GM15510 (cell line): ENCODE measurements around the gene ARHGAP19.

ENCODE experiments used
- POLR2A ChIP-seq: IDR thresholded peaks from 3 replicates; pipeline ENCODE4 v1.6.1; 2011; ENCODE audit warnings: borderline replicate concordance; ENCODE audit not compliant: insufficient read length; ENCODE audit errors: extremely low read depth

Gene ARHGAP19

DNA sequence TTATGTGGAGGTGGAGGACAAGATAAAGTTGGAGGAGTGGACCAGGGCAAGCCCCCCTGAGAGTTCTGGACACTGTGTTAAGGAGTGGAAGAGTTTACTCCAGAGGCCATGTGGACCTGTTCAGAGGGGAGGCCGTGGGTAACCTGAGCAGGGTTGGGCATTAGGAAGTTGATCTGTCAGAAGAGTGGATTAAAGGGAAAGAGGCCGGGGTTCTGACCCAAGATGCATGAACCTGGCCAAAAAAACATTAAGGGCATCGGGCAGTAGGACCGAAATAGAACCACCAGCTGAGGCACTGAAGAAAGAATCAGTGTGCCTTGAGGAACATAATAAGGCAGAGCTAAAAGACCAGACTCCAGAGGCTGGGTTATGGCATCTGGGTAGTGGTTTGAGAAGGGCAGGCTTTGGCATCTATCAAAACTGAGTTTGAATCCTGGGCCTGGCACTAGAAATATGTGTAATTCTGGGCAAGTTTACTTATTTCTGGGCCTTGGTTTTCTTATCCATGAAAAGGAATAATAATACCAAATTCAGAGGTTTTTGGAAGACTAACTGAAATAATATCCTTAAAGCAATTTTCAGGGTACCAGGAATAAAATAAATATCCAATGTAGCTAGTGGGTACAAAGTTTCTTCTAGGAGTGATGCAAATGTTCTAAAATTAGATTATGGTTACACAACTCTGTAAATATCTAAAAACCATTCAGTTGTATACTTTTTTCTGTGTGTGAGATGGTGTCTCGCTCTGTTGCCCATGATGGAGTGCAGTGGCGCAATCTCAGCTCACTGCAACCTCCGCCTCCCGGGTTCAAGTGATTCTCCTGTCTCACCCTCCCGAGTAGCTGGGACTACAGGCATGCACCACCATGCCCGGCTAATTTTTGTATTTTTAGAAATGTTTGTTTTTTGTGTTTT is 15.7 kb upstream of the ARHGAP19 start:
- no peak for TF ChIP-seq POLR2A

DNA sequence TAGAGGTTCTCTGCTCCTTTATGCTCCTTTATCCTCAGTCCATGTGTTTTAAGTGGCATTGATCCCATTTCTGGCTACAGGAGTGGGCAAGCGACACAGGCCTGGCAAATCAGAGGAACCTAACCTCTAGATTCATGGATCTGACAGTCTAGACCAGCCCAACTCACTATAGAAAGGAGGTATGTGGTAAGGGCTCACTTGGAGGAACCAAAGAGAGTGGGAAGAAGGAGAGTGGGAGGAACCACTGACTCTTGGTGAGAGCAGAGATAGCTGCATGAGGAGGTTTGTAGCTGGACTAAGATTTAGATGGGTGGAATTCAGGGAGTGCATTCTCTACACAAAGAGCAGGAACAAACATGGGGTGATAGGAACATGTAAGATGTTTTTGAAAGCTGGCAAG is 15.0 kb upstream of the ARHGAP19 start:
- no peak for TF ChIP-seq POLR2A

DNA sequence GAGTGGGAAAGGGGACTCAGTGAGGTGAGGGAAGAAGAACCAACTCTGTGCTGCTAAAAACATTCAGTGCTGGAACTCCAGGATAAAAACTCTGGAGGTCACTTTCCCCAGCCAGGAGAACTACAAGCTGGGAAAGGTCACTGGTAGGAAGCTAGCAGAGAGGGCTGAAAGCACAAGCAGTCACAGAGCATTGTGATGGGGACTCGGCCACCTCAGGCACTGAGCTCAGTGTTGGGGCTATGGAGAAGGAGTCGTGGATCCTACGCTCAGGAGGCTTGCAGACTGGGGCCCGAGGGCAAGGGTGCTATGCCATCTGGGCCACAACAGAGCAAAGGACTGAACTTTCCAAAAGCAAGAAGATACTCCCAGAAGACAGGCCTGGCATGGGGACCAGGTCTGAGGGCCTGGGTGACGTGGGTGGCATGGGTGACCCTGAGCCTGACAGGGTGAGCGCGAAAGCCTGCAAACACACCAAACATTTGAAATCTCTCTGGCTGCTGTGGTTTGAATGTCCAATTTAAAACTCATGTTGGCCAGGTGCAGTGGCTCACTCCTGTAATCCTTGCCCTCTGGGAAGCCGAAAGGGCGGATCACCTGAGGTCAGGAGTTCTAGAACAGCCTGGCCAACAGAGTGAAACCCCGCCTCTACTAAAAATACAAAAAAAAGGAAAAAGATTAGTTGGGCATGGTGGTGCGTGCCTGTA is 9.8 kb upstream of the ARHGAP19 start:
- no peak for TF ChIP-seq POLR2A

DNA sequence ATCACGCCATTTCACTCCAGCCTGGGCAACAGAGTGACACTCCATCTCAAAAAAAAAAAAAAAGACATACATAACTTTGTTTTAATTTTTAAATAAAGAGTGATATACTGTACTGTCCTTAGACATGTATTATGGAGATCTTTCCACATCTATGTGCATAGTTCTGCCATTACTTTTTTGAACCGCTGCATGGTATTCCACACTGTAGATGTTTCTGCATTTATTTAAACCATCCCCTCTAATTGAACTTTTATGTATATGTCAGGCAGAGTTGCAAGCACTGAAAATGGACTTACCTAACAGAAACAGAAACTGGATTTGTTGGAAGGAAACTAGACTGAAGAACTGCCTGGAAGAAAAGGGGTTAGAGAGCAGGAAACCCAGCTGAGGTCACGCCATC is 8.5 kb upstream of the ARHGAP19 start:
- TF ChIP-seq POLR2A = no peak

DNA sequence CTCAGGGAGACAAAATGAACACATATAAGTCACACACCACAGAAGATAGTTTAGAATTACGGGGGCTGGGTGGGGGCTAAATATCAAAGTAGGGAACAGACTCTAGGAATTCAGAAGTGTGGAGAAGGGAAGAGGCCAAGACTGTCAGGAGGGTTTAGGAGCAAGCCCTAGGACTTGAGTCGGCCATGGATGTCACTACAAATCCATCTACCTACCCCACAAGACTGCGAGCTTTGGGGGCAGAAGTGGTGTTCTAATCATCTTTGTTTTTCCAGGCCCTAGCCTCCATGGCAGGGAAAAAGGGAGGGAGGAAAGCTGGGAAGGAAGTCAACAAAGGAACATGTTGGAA is 5.8 kb upstream of the ARHGAP19 start:
- TF ChIP-seq POLR2A = no peak

DNA sequence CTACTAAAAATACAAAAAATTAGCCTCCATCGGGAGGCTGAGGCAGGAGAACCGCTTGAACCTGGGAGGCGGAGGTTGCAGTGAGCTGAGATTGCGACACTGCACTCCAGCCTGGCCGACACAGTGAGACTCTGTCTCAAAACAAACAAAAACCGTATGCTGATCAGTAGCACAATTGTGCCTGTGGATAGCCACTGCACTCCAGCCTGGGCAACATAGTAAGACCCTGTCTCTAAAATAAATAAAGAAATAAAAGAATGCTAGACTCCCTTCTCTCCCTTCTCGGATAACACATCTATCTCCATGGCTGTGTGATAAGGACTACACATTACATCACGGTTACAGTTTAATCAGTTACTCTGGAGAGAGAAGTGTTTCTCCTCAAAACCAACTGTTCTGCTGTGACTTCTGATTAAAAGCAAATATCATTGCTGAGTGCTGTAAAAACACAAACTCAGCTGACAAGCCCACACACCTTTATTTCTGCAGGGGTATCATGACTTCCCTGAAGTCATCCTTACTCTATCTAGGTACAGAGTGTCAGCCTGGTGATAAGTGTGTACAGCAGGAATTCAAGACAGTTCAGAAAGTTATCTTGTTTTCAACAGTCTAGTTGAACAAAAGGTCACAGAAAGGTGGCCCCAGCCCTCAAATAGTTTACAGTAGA is 5.3 kb upstream of the ARHGAP19 start:
- no peak for TF ChIP-seq POLR2A

DNA sequence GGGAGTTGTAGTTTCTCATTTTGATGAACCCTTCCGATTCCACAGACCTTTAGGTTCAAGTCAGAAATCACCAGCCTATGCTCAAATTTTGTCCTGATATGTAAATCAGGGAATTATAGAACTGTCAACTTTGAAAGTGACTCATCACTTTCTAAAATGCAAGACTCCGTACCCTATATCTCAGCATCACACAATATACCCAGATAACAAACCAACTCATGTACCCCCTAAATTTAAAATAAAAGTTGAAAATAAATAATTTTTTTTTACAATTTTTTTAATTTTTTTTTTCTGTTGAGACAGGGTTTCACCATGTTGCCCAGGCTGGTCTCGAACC is 393 bp upstream of the ARHGAP19 start:
- TF ChIP-seq POLR2A = no peak

DNA sequence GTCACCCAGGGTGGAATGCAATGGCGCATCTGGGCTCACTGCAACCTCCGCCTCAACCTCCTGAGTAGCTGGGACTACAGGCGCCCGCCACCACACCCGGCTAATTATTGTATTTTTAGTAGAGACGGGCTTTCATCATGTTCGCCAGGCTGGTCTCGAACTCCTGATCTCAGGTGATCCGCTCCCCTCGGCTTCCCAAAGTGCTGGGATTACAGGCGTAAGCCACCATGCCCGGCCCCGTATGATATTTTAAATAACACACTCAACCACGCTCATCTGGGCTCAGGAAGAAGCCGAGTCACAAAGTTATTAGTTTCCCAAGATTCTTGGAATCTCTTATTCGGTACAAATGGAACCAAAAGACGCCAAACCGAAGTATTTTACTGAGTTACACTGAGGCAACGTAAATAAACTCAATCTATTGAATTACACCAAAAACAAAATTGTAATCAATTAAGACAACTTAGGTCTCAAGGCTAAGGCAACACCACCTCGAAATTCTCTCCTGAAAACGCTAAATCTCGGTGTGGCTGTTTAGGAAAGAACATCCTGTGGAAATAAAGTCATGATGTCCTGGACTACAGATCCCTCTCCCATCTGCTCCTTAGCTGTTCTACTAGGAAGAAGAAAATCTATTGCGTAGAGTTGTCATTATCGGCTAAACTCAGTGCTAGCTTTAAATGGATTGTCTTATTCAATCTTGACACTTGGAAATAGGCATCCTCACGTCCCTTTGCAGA is 910 bp downstream of the ARHGAP19 start:
- no peak for TF ChIP-seq POLR2A

DNA sequence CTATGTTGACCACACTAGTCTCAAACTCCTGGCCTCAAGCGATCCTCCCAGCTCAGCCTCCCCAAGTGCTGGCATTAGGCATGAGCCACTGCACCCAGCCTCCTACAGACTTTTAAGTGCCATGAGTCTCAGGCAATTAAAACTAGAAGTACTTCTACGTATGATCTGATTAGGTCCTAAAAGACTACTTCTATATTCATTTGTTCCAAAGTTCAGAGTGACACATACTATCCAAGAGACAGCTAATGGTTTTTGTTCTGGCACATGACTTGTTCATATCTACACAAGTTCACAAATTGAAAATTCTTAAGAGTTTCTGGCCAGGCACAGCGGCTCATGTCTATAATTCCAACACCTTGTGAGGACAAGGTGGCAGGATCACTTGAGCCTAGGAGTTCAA is 11.7 kb downstream of the ARHGAP19 start:
- TF ChIP-seq POLR2A = no peak

DNA sequence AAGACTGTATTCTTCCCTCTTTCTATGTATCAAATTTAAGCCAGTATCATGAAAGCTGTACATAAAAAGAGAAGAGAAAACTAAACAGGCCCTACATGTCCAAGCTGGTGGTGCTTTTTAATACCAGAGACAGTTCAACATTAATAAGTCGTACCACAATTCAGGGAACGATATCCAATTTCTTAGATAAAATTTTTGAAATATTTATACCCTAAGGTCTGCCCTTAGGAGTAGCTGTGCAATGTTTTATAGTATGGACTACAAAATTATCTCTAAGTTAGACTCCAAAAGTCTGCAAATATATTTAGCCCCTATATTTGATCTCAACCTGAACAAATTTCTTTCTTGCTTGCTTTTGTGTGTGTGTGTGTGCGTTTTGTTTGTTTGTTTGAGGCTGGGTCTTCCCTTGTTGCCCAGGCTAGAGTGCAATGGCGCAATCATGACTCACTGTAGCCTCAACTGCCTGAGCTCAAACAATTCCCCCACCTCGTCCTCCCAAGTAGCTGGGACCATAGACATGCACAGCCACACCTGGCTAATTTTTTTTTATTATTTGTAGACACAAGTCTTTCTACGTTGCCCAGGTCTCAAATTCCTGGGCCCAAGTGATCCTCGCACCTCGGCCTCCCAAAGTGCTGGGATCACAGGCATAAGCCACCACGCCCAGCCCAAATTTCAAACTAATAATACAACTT is 13.2 kb downstream of the ARHGAP19 start:
- TF ChIP-seq POLR2A = no peak

DNA sequence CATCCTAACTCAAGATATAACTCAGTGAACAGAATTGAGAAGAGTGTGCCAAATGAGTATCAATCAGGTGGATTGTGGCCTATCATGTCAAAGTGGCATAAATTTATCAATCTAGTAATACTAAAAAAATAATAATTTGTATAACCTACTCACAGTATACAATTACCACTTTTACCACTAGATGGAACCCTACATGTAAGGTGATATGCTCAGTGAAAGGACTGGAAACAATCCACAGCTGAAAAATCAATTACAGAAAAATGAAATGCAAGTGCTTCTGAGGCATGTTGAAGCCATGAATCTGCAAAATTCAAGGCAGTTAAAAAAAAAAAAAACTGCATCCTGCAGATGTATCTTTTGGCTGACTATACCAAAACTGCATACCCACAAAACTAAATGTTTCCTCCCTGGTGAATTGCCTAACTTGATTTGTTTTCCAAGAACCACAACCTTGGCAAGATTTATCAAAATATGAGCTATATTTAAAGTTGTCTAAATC is 13.9 kb downstream of the ARHGAP19 start:
- TF ChIP-seq POLR2A = no peak

DNA sequence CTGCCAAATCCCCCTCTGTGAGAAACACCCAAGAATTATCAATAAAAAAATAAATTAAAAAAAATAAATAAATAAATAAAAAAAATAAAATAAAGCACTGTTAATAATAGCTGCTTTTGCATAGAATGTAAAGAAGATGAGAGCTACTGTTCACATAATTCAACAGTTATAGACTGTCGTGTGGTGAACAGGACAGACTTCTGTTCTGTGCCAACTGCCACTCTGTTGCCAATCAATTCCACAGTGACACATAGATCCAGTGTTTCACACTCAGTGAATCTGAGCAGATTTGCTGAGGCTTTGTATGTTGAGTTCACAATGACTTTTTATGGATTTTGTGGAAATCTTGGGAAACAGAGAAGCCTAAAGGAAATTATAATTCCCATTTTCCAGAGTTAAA is 14.9 kb downstream of the ARHGAP19 start:
- no peak for TF ChIP-seq POLR2A

DNA sequence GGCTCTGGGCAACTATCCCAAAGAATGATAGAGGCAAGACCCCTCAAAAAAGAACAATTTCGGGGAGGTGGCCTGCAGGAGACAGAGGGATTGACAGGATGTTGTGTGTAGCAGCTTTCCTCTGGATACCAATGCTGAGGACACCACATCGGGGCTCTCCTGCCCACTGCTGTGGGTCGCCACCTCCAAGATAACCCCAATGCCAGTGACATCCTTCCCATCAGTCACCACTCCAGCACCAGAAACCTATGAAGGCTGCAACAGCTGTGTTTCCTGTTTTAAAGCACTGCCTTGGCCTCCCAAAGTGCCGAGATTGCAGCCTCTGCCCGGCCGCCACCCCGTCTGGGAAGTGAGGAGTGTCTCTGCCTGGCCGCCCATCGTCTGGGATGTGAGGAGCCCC is 17.6 kb downstream of the ARHGAP19 start:
- no peak for TF ChIP-seq POLR2A

DNA sequence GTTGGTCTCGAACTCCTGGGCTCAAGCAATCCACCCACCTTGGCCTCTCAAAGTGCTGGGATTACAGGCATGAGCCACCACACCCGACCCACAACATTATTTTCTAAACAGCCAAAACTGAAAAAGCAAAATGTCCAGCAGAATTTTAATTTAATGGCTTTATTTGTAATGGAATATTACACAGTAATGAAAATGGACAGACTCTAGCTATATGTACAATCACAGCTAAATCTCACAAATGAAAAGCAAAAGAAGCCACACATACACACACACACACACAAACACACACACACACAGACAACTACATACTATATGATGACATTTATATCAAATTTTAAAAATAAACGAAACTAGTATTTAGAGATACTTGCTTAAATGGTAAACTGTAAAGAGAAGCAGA is 18.7 kb downstream of the ARHGAP19 start:
- no peak for TF ChIP-seq POLR2A
